Measurements from ENCODE around the gene JMY.
A peak's percentile ranks its signal among the peaks of the same experiment; 100 is the strongest.

Gene JMY

GRCh38 chr5:79235634-79236361, at the start of gene JMY:
TSS of gene JMY (plus strand) at chr5:79236131. CDS start at chr5:79236651, 520 bp downstream.
- DNase-seq (ENCODE audit: low read depth): peak; percentile 73

- DNase-seq (ENCODE audit: low read depth): no peak
Observed at GRCh38 chr5:79186455-79186854, 49.5 kb upstream of the JMY start.

- DNase-seq (ENCODE audit: low read depth): no peak
Observed at GRCh38 chr5:79189439-79190234, 46.3 kb upstream of the JMY start.

GRCh38 chr5:79190235-79190529, 45.7 kb upstream of the JMY start:
- DNase-seq (ENCODE audit: low read depth): no peak

- no peak for DNase-seq (ENCODE audit: low read depth)
Observed at GRCh38 chr5:79191457-79191856, 44.5 kb upstream of the JMY start.

- no peak for DNase-seq (ENCODE audit: low read depth)
Observed at GRCh38 chr5:79193643-79194042, 42.3 kb upstream of the JMY start.

- DNase-seq (ENCODE audit: low read depth): no peak
Observed at GRCh38 chr5:79200573-79201183, 35.3 kb upstream of the JMY start.

GRCh38 chr5:79201206-79201605, 34.7 kb upstream of the JMY start:
- DNase-seq (ENCODE audit: low read depth): no peak

GRCh38 chr5:79202076-79202475, 33.9 kb upstream of the JMY start:
- no peak for DNase-seq (ENCODE audit: low read depth)

- no peak for DNase-seq (ENCODE audit: low read depth)
Observed at GRCh38 chr5:79205965-79206364, 30.0 kb upstream of the JMY start.

GRCh38 chr5:79206541-79206940, 29.4 kb upstream of the JMY start:
- no peak for DNase-seq (ENCODE audit: low read depth)

GRCh38 chr5:79209505-79209904, 26.4 kb upstream of the JMY start:
- DNase-seq (ENCODE audit: low read depth): no peak

GRCh38 chr5:79224286-79224984, 11.5 kb upstream of the JMY start:
- no peak for DNase-seq (ENCODE audit: low read depth)

- no peak for DNase-seq (ENCODE audit: low read depth)
Observed at GRCh38 chr5:79225026-79225425, 10.9 kb upstream of the JMY start.

- no peak for DNase-seq (ENCODE audit: low read depth)
Observed at GRCh38 chr5:79225441-79225840, 10.5 kb upstream of the JMY start.

- no peak for DNase-seq (ENCODE audit: low read depth)
Observed at GRCh38 chr5:79227484-79228025, 8.4 kb upstream of the JMY start.

GRCh38 chr5:79229357-79230174, 6.4 kb upstream of the JMY start:
- DNase-seq (ENCODE audit: low read depth): no peak

- DNase-seq (ENCODE audit: low read depth): no peak
Observed at GRCh38 chr5:79235261-79235633, 684 bp upstream of the JMY start.

- DNase-seq (ENCODE audit: low read depth): peak; percentile 16
Observed at GRCh38 chr5:79236362-79236969, 535 bp downstream of the JMY start.

GRCh38 chr5:79236970-79237739, 1.2 kb downstream of the JMY start:
- peak; percentile 11 for DNase-seq (ENCODE audit: low read depth)

Data from stimulated activated CD8-positive, alpha-beta memory T cell treated with anti-CD3 and anti-CD28 coated beads, Interleukin-15, amount 100 ng/mL, for 24 hours (primary cell).